OCI-LY1 (cell line): ENCODE measurements around the gene INO80B.

ENCODE experiments used
- H2AFZ ChIP-seq: fragments of 200-600 bp; sonication (generic), shearing (Covaris generic); 2 replicates; pipeline ENCODE4 v1.6.0; 2014; ENCODE audit warnings: antibody characterized with exemption, mild to moderate bottlenecking, low read length
- H3F3A ChIP-seq: fragments of 200-600 bp; sonication (generic), shearing (Covaris generic); 2 replicates; pipeline ENCODE4 v1.6.0; 2014; ENCODE audit warnings: mild to moderate bottlenecking, antibody characterized with exemption, low read length, moderate library complexity; ENCODE audit not compliant: insufficient read depth
- H3K27ac ChIP-seq: fragments of 200-600 bp; sonication (generic); 2 replicates; pipeline ENCODE4 v1.5.1; 2014; ENCODE audit warnings: low read length, mixed run types, mild to moderate bottlenecking, low read depth; ENCODE audit not compliant: poor library complexity, severe bottlenecking
- H3K27me3 ChIP-seq: fragments of 200-600 bp; sonication (generic); 2 replicates; pipeline ENCODE4 v1.6.0; 2014; ENCODE audit warnings: antibody characterized with exemption, mild to moderate bottlenecking, low read length, moderate library complexity; ENCODE audit not compliant: insufficient read depth
- H3K36me3 ChIP-seq: fragments of 200-600 bp; sonication (generic); 2 replicates; pipeline ENCODE4 v1.6.1; 2014; ENCODE audit warnings: mild to moderate bottlenecking, antibody characterized with exemption, low read length, moderate library complexity, mixed read lengths; ENCODE audit not compliant: insufficient read depth
- H3K4me1 ChIP-seq: fragments of 200-600 bp; sonication (generic); 2 replicates; pipeline ENCODE4 v1.5.1; 2014; ENCODE audit warnings: mild to moderate bottlenecking, low read length, moderate library complexity; ENCODE audit not compliant: insufficient read depth, severe bottlenecking
- H3K4me2 ChIP-seq: fragments of 200-600 bp; sonication (generic), shearing (Covaris generic); 2 replicates; pipeline ENCODE4 v1.6.1; 2014; ENCODE audit warnings: low read length
- H3K4me3 ChIP-seq: fragments of 200-600 bp; sonication (generic); 2 replicates; pipeline ENCODE4 v1.5.1; 2014; ENCODE audit warnings: low read length, low read depth, mild to moderate bottlenecking, mixed read lengths; ENCODE audit not compliant: poor library complexity, severe bottlenecking
- H3K79me2 ChIP-seq: fragments of 200-600 bp; shearing (Covaris generic); 2 replicates; pipeline ENCODE4 v1.6.1; 2016; ENCODE audit warnings: mixed run types, low read length, mixed read lengths; ENCODE audit not compliant: insufficient read depth
- H3K9ac ChIP-seq: fragments of 200-600 bp; sonication (generic), shearing (Covaris generic); 2 replicates; pipeline ENCODE4 v1.6.1; 2014; ENCODE audit warnings: mild to moderate bottlenecking, low read length, mixed read lengths
- H3K9me2 ChIP-seq: fragments of 200-600 bp; sonication (generic), shearing (Covaris generic); 2 replicates; pipeline ENCODE4 v1.6.1; 2014; ENCODE audit warnings: low read depth, mild to moderate bottlenecking, low read length, mixed read lengths
- H3K9me3 ChIP-seq: fragments of 200-600 bp; shearing (Covaris generic); 2 replicates; pipeline ENCODE4 v1.6.1; 2014; ENCODE audit warnings: low read length, mixed read lengths
- H4K20me1 ChIP-seq: fragments of 200-600 bp; sonication (generic), shearing (Covaris generic); 2 replicates; pipeline ENCODE4 v1.6.0; 2016; ENCODE audit warnings: mild to moderate bottlenecking, low read length; ENCODE audit not compliant: insufficient read depth
- EZH2 ChIP-seq: fragments of 200-600 bp; sonication (generic), shearing (Covaris generic); IDR thresholded peaks from 2 replicates; pipeline ENCODE4 v1.8.0; 2017; ENCODE audit warnings: borderline replicate concordance, mixed run types, mild to moderate bottlenecking, antibody characterized with exemption, low read length, moderate library complexity, mixed read lengths
- TF ChIP-seq, protein P1 (sequence below): fragments of 200-600 bp; sonication (generic), shearing (Covaris generic); IDR thresholded peaks from 2 replicates; pipeline ENCODE4 v1.5.1; 2017; ENCODE audit warnings: mild to moderate bottlenecking, antibody characterized with exemption, low read length, moderate library complexity, mixed read lengths

Gene INO80B

DNA sequence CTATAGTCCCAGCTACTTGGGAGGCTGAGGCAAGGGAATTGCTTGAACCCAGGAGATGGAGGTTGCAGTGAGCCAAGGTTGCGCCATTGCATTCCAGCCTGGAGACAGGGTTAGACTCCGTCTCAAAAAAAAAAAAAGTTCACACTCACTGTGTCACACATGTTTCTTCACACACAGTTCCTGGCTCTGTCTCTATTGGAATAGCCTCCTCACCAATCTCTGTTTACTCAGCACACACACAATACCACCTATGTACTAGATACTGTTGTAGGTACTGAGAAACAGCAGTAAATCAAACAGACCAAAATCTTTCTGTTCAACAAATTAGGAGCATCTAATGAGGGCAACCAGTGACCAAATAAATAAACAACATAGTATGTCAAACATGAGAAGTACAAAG lies 31.3 kb downstream of the INO80B start:
- no peaks in the 10 kb centered on the region for H3F3A ChIP-seq
- no peaks in the 10 kb centered on the region for H4K20me1 ChIP-seq
- no peak overlapping the region for H2AFZ ChIP-seq
- H3K79me2 ChIP-seq = 0 out of 2 replicates have a peak, but pooled peaks cover 6% of the 10 kb centered on the region
- H3K9ac ChIP-seq = no peak overlapping the region
- no peaks in the 10 kb centered on the region for H3K9me2 ChIP-seq
- no peak overlapping the region for H3K4me3 ChIP-seq
- H3K4me2 ChIP-seq = no peak overlapping the region
- no peaks in the 10 kb centered on the region for H3K9me3 ChIP-seq
- H3K27me3 ChIP-seq = no peaks in the 10 kb centered on the region
- H3K36me3 ChIP-seq = peaks cover 19% of the 10 kb centered on the region; the same call in 1 of the 2 replicates
- H3K4me1 ChIP-seq = peaks cover 19% of the 10 kb centered on the region
- no peak overlapping the region for H3K27ac ChIP-seq
- no peak for TF ChIP-seq EZH2
- TF ChIP-seq, protein P1, sequence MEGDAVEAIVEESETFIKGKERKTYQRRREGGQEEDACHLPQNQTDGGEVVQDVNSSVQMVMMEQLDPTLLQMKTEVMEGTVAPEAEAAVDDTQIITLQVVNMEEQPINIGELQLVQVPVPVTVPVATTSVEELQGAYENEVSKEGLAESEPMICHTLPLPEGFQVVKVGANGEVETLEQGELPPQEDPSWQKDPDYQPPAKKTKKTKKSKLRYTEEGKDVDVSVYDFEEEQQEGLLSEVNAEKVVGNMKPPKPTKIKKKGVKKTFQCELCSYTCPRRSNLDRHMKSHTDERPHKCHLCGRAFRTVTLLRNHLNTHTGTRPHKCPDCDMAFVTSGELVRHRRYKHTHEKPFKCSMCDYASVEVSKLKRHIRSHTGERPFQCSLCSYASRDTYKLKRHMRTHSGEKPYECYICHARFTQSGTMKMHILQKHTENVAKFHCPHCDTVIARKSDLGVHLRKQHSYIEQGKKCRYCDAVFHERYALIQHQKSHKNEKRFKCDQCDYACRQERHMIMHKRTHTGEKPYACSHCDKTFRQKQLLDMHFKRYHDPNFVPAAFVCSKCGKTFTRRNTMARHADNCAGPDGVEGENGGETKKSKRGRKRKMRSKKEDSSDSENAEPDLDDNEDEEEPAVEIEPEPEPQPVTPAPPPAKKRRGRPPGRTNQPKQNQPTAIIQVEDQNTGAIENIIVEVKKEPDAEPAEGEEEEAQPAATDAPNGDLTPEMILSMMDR = no peak

DNA sequence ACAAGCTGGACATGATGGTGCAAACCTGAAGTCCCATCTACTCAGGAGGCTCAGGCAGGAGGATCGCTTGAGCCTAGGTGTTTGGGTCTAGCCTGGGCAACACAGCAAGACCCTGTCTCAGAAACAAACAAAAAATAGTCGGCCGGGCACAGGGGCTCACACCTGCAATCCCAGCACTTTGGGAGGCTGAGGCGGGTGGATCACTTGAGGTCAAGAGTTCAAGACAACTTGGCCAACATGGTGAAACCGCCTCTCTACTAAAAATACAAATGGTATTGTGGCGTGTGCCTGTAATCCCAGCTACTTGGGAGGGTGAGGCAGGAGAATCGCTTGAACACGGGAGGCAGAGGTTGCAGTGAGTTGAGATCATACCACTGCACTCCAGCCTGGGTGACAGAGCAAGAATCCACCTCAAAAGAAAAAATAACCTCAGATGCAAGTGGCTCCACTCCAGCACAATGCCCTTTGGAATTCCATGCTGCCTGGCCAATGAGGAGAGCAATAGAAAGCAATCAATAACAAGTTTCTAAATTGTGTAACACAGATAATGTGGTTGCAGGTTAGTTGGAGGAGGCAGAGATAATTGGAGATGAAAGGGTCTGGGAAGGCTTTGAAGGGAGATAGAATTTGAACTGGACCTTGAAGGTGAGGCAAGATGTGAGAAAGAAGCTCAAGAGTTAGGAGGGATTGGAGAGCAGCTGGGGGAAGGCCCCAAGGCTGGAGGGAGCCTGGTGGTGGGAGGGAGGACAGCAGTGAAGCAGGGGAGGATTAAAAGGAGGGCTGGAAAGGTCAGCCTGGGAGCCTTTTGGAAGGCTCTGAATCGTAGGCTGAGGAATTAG lies 34.0 kb downstream of the INO80B start:
- Histone ChIP-seq H3K79me2 (no peaks in the 10 kb centered on the region), H3K27ac (no peak overlapping the region), H3K4me1 (peaks cover 4% of the 10 kb centered on the region), H4K20me1 (no peaks in the 10 kb centered on the region), H3K9me3 (no peaks in the 10 kb centered on the region), H3F3A (no peaks in the 10 kb centered on the region), H3K4me3 (no peak overlapping the region), H3K4me2 (no peak overlapping the region), H3K9me2 (no peaks in the 10 kb centered on the region), H3K27me3 (no peaks in the 10 kb centered on the region), H3K9ac (no peak overlapping the region), H3K36me3 (peaks cover 45% of the 10 kb centered on the region), H2AFZ (no peak overlapping the region)
- no peak for TF ChIP-seq EZH2
- TF ChIP-seq, protein P1 = no peak

DNA sequence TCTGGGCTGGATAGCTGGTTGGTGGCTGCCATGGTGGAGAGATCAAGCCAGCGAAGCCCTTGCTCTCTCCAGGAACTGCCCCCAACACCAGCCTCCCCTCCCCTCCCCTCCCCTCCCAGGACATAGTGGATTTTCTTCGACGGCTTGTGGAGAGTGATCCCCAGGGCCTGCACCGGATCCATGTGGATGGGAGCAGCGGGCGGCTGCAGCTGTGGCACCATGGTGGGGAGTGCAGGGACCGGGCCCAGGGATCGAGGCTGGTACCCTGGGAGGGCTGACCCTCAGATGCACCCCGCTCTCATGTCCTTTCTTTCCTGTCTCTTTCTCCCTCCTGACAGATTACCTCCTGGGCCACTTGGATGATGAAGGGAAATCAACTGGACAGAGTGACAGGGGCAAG lies 35.0 kb downstream of the INO80B start:
- Histone ChIP-seq H3K4me2 (no peak overlapping the region), H3K36me3 (peaks cover 46% of the 10 kb centered on the region), H3K79me2 (no peaks in the 10 kb centered on the region), H3K27me3 (no peaks in the 10 kb centered on the region), H3K9me3 (no peaks in the 10 kb centered on the region), H3K4me1 (no peaks in the 10 kb centered on the region), H3K4me3 (no peak overlapping the region), H4K20me1 (no peaks in the 10 kb centered on the region), H3F3A (no peaks in the 10 kb centered on the region), H3K9ac (no peak overlapping the region), H3K27ac (no peak overlapping the region), H2AFZ (no peak overlapping the region), H3K9me2 (no peaks in the 10 kb centered on the region)
- TF ChIP-seq EZH2 = no peak
- TF ChIP-seq, protein P1 = no peak
